PC-9 (cell line): ENCODE results near the gene RGS7. TPM values are rescaled to one million over a fixed set of nuclear protein-coding genes. Genes with fewer than 3 reads are reported as not detected.
"Not testable (repeated sequence)": the region's sequence is repeated elsewhere in the genome, so short reads cannot be mapped to it uniquely, and the experiment has no call there.

Experiments used
- BruUV-seq: library from RNA; stranded (reverse); fragments of 400-500 nt; replicated peaks from 2 replicates; lab custom pipeline; 2021; lab: Mats Ljungman, UMichigan
- CTCF ChIA-PET: fragments of 300-600 bp; sonication (Branson Sonifier 250); formaldehyde crosslinking; loops from one replicate; lab custom pipeline; 2022; ENCODE audit warnings: antibody characterized with exemption; lab: Charles Lee
- POLR2A ChIA-PET: fragments of 300-600 bp; sonication (Branson Sonifier 250); formaldehyde crosslinking; loops from one replicate; lab custom pipeline; 2022; ENCODE audit warnings: antibody characterized with exemption; ENCODE audit not compliant: unreplicated experiment; lab: Charles Lee
- DNase-seq, 2 experiments: peaks; one replicate each; pipeline versions ENCODE4 v3.0.0 to v3.0.0-alpha.2; 2015 to 2022; ENCODE audit warnings: mixed read lengths in 1 of 2
- H2AFZ ChIP-seq: fragments of 200-600 bp; sonication (generic); 2 replicates; pipeline ENCODE4 v1.8.1; 2017; ENCODE audit warnings: antibody characterized with exemption
- H3F3A ChIP-seq: fragments of 200-600 bp; sonication (generic); 2 replicates; pipeline ENCODE4 v1.8.1; 2017; ENCODE audit warnings: antibody characterized with exemption, mild to moderate bottlenecking, low read depth; ENCODE audit not compliant: insufficient read depth
- H3K27ac ChIP-seq: fragments of 200-600 bp; sonication (generic); 2 replicates; pipeline ENCODE4 v1.6.1; 2016; ENCODE audit warnings: mixed run types
- H3K27me3 ChIP-seq: fragments of 200-600 bp; sonication (generic); 2 replicates; pipeline ENCODE4 v1.6.1; 2016; ENCODE audit warnings: low read depth, mixed run types; ENCODE audit not compliant: insufficient read depth
- H3K36me3 ChIP-seq: fragments of 200-600 bp; sonication (generic); 2 replicates; pipeline ENCODE4 v1.6.1; 2016; ENCODE audit warnings: low read depth, mixed run types
- H3K4me1 ChIP-seq: fragments of 200-600 bp; sonication (generic); replicated peaks from 2 replicates; pipeline ENCODE4 v1.6.1; 2016; ENCODE audit warnings: mixed run types; ENCODE audit not compliant: insufficient read depth
- H3K4me2 ChIP-seq: fragments of 200-600 bp; sonication (generic); 2 replicates; pipeline ENCODE4 v1.6.1; 2017; ENCODE audit warnings: mixed run types
- H3K4me3 ChIP-seq: fragments of 200-600 bp; sonication (generic); 2 replicates; pipeline ENCODE4 v1.6.1; 2016; ENCODE audit warnings: mixed run types
- H3K79me2 ChIP-seq: fragments of 200-600 bp; sonication (generic); 2 replicates; pipeline ENCODE4 v1.6.1; 2017; ENCODE audit warnings: low read depth, mixed run types
- H3K9me2 ChIP-seq: fragments of 200-600 bp; sonication (generic); 2 replicates; pipeline ENCODE4 v1.8.1; 2017; ENCODE audit warnings: mild to moderate bottlenecking; ENCODE audit not compliant: insufficient read depth
- H3K9me3 ChIP-seq: fragments of 200-600 bp; sonication (generic); 2 replicates; pipeline ENCODE4 v1.8.1; 2016; ENCODE audit warnings: low read depth; ENCODE audit not compliant: insufficient read depth
- H4K20me1 ChIP-seq: fragments of 200-600 bp; sonication (generic); 2 replicates; pipeline ENCODE4 v1.8.1; 2017; ENCODE audit not compliant: insufficient read depth
- EZH2 ChIP-seq: fragments of 200-600 bp; sonication (generic); IDR thresholded peaks from 2 replicates; pipeline ENCODE4 v1.8.0; 2017; ENCODE audit warnings: antibody characterized with exemption, low read depth
- intact Hi-C: fragments of 100-400 bp; cut with micrococcal nuclease; formaldehyde crosslinking; loops from one replicate; pipeline ENCODE4 v1.10.0; 2022; ENCODE audit not compliant: unreplicated experiment
- total RNA-seq: library from RNA; stranded (reverse); gene quantifications from 2 replicates; pipeline ENCODE4 v1.2.3, GENCODE V29; 2021
- TF ChIP-seq, protein P1 (sequence below): fragments of 200-600 bp; sonication (generic); conservative IDR thresholded peaks from 2 replicates; pipeline ENCODE4 v1.6.1; 2017; ENCODE audit warnings: mixed run types, antibody characterized with exemption, mild to moderate bottlenecking, moderate library complexity

The RGS7 gene
- total RNA-seq, 1 experiment from 2014 or later: 5.8 TPM

DNA sequence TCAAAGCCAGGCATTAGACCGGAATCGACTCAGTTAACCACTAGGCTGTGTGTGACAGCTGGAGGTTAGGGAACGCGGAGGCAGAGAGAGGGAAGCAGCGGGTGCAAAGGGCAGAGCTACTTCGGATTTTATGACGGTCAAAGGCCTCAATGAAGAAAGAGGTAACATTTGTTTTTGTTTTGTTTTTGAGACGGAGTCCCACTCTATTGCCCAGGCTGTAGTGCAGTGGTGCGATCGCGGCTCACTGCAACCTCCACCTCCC is 468.3 kb downstream of the RGS7 start:
- TF ChIP-seq EZH2: no peak
- TF ChIP-seq, protein P1, sequence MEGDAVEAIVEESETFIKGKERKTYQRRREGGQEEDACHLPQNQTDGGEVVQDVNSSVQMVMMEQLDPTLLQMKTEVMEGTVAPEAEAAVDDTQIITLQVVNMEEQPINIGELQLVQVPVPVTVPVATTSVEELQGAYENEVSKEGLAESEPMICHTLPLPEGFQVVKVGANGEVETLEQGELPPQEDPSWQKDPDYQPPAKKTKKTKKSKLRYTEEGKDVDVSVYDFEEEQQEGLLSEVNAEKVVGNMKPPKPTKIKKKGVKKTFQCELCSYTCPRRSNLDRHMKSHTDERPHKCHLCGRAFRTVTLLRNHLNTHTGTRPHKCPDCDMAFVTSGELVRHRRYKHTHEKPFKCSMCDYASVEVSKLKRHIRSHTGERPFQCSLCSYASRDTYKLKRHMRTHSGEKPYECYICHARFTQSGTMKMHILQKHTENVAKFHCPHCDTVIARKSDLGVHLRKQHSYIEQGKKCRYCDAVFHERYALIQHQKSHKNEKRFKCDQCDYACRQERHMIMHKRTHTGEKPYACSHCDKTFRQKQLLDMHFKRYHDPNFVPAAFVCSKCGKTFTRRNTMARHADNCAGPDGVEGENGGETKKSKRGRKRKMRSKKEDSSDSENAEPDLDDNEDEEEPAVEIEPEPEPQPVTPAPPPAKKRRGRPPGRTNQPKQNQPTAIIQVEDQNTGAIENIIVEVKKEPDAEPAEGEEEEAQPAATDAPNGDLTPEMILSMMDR: no peak
- no peak overlapping the region for H3K27ac ChIP-seq
- BruUV-seq: no TSS peak
- H3K4me2 ChIP-seq: no peak overlapping the region
- no peak overlapping the region for H3K4me3 ChIP-seq
- no peaks in the 10 kb centered on the region for H3K4me1 ChIP-seq
- no peaks in the 10 kb centered on the region for H3K9me3 ChIP-seq
- no peaks in the 10 kb centered on the region for H3K9me2 ChIP-seq
- no peak overlapping the region for H2AFZ ChIP-seq
- no peaks in the 10 kb centered on the region for H4K20me1 ChIP-seq
- CTCF ChIA-PET: no interaction called here
- DNase-seq: no peak
- no peaks in the 10 kb centered on the region for H3K79me2 ChIP-seq
- POLR2A ChIA-PET: no interaction called here
- intact Hi-C loops: loop anchor here (1.0 to 10.0 kb wide), 5 partner anchors 58 to 1129 kb away; no protein-coding TSS in a partner anchor
- H3F3A ChIP-seq: no peaks in the 10 kb centered on the region
- H3K36me3 ChIP-seq: no peaks in the 10 kb centered on the region
- no peaks in the 10 kb centered on the region for H3K27me3 ChIP-seq

DNA sequence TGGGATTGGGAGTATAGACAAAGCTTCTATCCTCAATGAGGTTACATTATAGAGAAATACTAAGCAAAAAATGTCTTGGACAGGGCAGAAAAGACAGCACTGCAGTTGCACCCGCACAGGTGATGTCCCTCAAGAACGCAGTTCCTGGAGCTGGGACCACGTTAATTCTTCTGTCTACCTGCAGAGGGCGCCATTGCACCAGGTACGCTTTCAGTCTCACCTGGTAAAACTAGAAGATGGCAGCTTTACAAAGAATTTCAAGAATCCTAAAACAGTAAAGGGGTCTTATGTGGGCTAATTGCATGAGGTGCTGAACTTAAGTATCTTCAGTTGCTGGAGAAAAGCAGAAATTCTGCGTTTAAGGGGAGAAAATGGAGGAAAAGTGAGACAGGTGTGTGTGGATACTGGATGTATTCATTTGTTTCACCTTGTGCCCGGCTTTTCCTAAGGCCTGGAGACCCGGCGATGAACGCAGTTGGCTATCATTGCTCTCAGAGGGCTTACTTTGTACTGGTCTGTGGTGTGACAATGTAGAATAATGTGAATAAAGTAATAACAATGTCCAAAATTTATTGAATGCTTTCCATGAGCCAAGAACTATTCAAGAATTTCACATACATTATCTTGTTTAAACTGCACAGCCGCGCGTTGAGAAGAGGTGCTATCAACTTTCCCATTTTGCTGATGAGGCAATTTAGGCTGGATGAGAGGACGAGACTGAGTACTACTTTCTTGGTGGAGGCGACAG is 468.8 kb downstream of the RGS7 start:
- intact Hi-C loops: loop anchor here (1.0 to 10.0 kb wide), 5 partner anchors 59 to 1129 kb away; no protein-coding TSS in a partner anchor
- CTCF ChIA-PET: interaction anchor here (0.6 kb wide), 1 partner anchor 168 kb away, joined by 6 read pairs; no protein-coding TSS in a partner anchor
- no peak overlapping the region for H2AFZ ChIP-seq

DNA sequence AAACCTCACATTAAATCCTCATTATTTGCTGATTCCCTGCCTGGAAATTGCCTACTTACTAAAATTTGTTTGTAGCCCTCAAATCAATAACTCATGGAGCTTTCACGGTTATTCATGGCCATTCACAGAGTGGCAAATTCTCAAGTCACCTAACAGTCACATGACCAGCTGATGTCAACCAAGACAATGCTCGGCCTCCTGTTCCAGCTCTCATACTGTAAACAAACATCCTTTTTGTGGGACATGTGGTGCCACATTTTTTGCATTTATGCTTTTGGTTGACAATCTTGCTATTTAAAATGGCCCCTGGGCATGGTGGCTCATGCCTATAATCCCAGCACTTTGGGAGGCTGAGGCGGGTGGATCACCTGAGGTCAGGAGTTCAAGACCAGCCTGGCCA is 473.5 kb downstream of the RGS7 start:
- intact Hi-C loops: loop anchor here (10.0 kb wide), 1 partner anchor 119 kb away; no protein-coding TSS in a partner anchor
- H3K9me3 ChIP-seq: no peaks in the 10 kb centered on the region
- H3K9me2 ChIP-seq: no peaks in the 10 kb centered on the region
- ChIA-PET CTCF (interaction anchor here (0.7 kb wide), 1 partner anchor 906 kb away, joined by 6 read pairs; no protein-coding TSS in a partner anchor), POLR2A (interaction anchor here (0.6 kb wide), 1 partner anchor 90 kb away, joined by 3 read pairs; no protein-coding TSS in a partner anchor)
- no peaks in the 10 kb centered on the region for H3K27me3 ChIP-seq
- H2AFZ ChIP-seq: no peak overlapping the region
- BruUV-seq: no TSS peak
- H3K4me1 ChIP-seq: no peaks in the 10 kb centered on the region
- no peak overlapping the region for H3K27ac ChIP-seq
- H3K4me3 ChIP-seq: no peak overlapping the region
- DNase-seq: no peak
- H3F3A ChIP-seq: no peaks in the 10 kb centered on the region
- no peaks in the 10 kb centered on the region for H3K79me2 ChIP-seq
- TF ChIP-seq, protein P1: no peak
- no peak for TF ChIP-seq EZH2
- no peak overlapping the region for H3K4me2 ChIP-seq
- no peaks in the 10 kb centered on the region for H4K20me1 ChIP-seq
- no peaks in the 10 kb centered on the region for H3K36me3 ChIP-seq

More for the DNA sequence above, 468.8 kb downstream of the RGS7 start:
- H3K79me2 ChIP-seq: no peaks in the 10 kb centered on the region
- H3K27ac ChIP-seq: no peak overlapping the region
- no peak overlapping the region for H3K4me2 ChIP-seq
- H4K20me1 ChIP-seq: no peaks in the 10 kb centered on the region
- H3K36me3 ChIP-seq: no peaks in the 10 kb centered on the region
- POLR2A ChIA-PET: no interaction called here
- no peaks in the 10 kb centered on the region for H3K9me3 ChIP-seq
- no TSS peak for BruUV-seq
- DNase-seq: peak in 1 of 2 experiments; percentile 47
- H3K4me3 ChIP-seq: no peak overlapping the region
- H3K27me3 ChIP-seq: no peaks in the 10 kb centered on the region
- H3K9me2 ChIP-seq: no peaks in the 10 kb centered on the region
- H3F3A ChIP-seq: no peaks in the 10 kb centered on the region
- no peak for TF ChIP-seq EZH2
- TF ChIP-seq, protein P1: peak; percentile 92
- H3K4me1 ChIP-seq: no peaks in the 10 kb centered on the region

DNA sequence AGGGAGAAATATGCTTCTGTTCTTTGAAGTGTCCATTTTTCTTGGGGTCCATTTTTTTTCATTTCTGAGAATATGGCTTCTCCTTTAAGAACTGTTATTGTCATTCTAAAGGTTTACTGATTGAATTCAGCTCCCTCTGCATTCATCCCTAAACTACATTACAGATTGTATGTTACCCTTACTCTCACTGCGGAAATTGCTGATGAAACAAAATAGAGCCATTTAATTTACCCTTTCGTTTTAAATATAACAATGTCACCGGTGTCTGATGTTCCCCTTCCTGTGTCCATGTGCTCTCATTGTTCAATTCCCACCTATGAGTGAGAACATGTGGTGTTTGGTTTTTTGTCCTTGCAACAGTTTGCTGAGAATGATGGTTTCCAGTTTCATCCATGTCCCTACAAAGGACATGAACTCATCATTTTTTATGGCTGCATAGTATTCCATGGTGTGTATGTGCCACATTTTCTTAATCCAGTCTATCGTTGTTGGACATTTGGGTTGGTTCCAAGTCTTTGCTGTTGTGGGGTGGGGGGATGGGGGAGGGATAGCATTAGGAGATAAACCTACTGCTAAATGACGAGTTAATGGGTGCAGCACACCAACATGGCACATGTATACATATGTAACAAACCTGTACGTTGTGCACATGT is 474.2 kb downstream of the RGS7 start:
- H3K4me3 ChIP-seq, H3K4me2 ChIP-seq, H3K36me3 ChIP-seq, H3F3A ChIP-seq, H3K27me3 ChIP-seq, H3K79me2 ChIP-seq, CTCF ChIA-PET, H3K9me2 ChIP-seq, DNase-seq, BruUV-seq, POLR2A ChIA-PET, H2AFZ ChIP-seq, H3K4me1 ChIP-seq, H3K27ac ChIP-seq, H3K9me3 ChIP-seq, H4K20me1 ChIP-seq: not testable (repeated sequence)
- intact Hi-C loops: loop anchor here (10.0 kb wide), 1 partner anchor 118 kb away; no protein-coding TSS in a partner anchor
